NCI-H1092 treated with DMSO at 0.1 percent for 48 hours (cell line): ENCODE data around the gene USP5.
"Not testable (repeated sequence)": the region's sequence is repeated elsewhere in the genome, so short reads cannot be mapped to it uniquely, and the experiment has no call there.

Experiments
- DNase-seq: peaks from one replicate; lab custom pipeline; 2025; lab: John Stamatoyannopoulos, UW

USP5 gene

GRCh38 chr12:6866163-6866919 is 14.4 kb downstream of the USP5 start:
- DNase-seq = no peak

GRCh38 chr12:6866920-6867412 is 15.0 kb downstream of the USP5 start:
- peak; percentile 65 for DNase-seq

- peak; percentile 77 for DNase-seq
Measured at GRCh38 chr12:6867413-6868210, 15.7 kb downstream of the USP5 start, which contains the start of gene TPI1. Gene TPI1 (plus strand): TSS chr12:6867531. CDS start chr12:6867567, 36 bp downstream.

GRCh38 chr12:6868211-6869048 is 16.5 kb downstream of the USP5 start:
- DNase-seq = no peak

GRCh38 chr12:6869049-6870021 is 17.4 kb downstream of the USP5 start:
- DNase-seq = peak; percentile 64

- not testable (repeated sequence) for DNase-seq
Measured at GRCh38 chr12:6870304-6870703, 18.4 kb downstream of the USP5 start.

GRCh38 chr12:6871052-6871957 is 19.4 kb downstream of the USP5 start:
- no peak for DNase-seq

- peak; percentile 54 for DNase-seq
Measured at GRCh38 chr12:6872073-6873048, 20.4 kb downstream of the USP5 start.

GRCh38 chr12:6873094-6874014 is 21.4 kb downstream of the USP5 start, which contains the start of gene SPSB2:
Gene SPSB2 (minus strand): TSS chr12:6873303. CDS start chr12:6872901, 402 bp downstream.
- peak; percentile 82 for DNase-seq

- not testable (repeated sequence) for DNase-seq
Measured at GRCh38 chr12:6874015-6874368, 22.0 kb downstream of the USP5 start.

GRCh38 chr12:6879824-6880223 is 27.9 kb downstream of the USP5 start:
- not testable (repeated sequence) for DNase-seq

GRCh38 chr12:6883252-6883651 is 31.3 kb downstream of the USP5 start:
- DNase-seq = no peak

GRCh38 chr12:6883683-6884082 is 31.7 kb downstream of the USP5 start:
- no peak for DNase-seq

GRCh38 chr12:6884539-6884938 is 32.6 kb downstream of the USP5 start:
- no peak for DNase-seq

GRCh38 chr12:6886206-6886999 is 34.5 kb downstream of the USP5 start:
- not testable (repeated sequence) for DNase-seq

- no peak for DNase-seq
Measured at GRCh38 chr12:6887460-6887859, 35.5 kb downstream of the USP5 start.

GRCh38 chr12:6888360-6888759 is 36.4 kb downstream of the USP5 start:
- DNase-seq = no peak
